Peyer's patch (tissue), 4 donors: ENCODE measurements around the gene RPS27. TPM values are rescaled to one million over a fixed set of nuclear protein-coding genes. Genes with fewer than 3 reads are reported as not detected.
"Not testable (repeated sequence)": the region's sequence is repeated elsewhere in the genome, so short reads cannot be mapped to it uniquely, and the experiment has no call there.

Source experiments
- DNase-seq, 3 donors: peaks; one replicate each; pipeline ENCODE4 v3.0.0-alpha.2; 2017 to 2019
- H3K27ac ChIP-seq, 4 donors: fragments of 200-600 bp; sonication (generic); one replicate each; pipeline ENCODE4 v1.5.1; 2016 to 2019
- H3K27me3 ChIP-seq, 2 donors: fragments of 200-600 bp; sonication (generic); one replicate each; pipeline ENCODE4 v1.5.1; 2019
- H3K36me3 ChIP-seq, 3 donors: fragments of 200-600 bp; sonication (generic); one replicate each; pipeline ENCODE4 v1.5.1; 2016 to 2019
- H3K4me1 ChIP-seq, 4 donors: fragments of 200-600 bp; sonication (generic); one replicate each; pipeline ENCODE4 v1.5.1; 2016 to 2019
- H3K4me3 ChIP-seq, 4 donors: fragments of 200-600 bp; sonication (generic); 1 replicate in 3 of 4; 2 replicates in 1 of 4; pipeline ENCODE4 v1.5.1; 2016 to 2019; ENCODE audit warnings: mild to moderate bottlenecking in 1 of 4
- H3K9me3 ChIP-seq, 4 donors: fragments of 200-600 bp; sonication (generic); one replicate each; pipeline ENCODE4 v1.5.1; 2016 to 2019; ENCODE audit warnings: mild to moderate bottlenecking in 1 of 4
- CTCF ChIP-seq, 6 experiments: fragments of 450-650 bp in 4 of 6; fragments of 200-600 bp in 2 of 6; sonication (generic) in 1 of 6; IDR thresholded peaks; one replicate each; pipeline ENCODE4 v1.5.1; 2017 to 2019; ENCODE audit warnings: antibody characterized with exemption in 6 of 6, mild to moderate bottlenecking in 3 of 6, moderate library complexity in 1 of 6
- POLR2A ChIP-seq, 2 donors: fragments of 450-650 bp; IDR thresholded peaks; one replicate each; pipeline ENCODE4 v1.5.1; 2017; ENCODE audit warnings: antibody characterized with exemption in 2 of 2, mild to moderate bottlenecking in 2 of 2, moderate library complexity in 2 of 2
- small RNA-seq, 2 donors: library from RNA; depleted of rRNA; stranded (forward); fragments of <200 nt; gene quantifications; one replicate each; pipeline ENCODE3, GENCODE V24; 2016
- total RNA-seq, 4 donors: library from RNA; depleted of rRNA; stranded (reverse); fragments of >200 nt; gene quantifications; one replicate each; pipeline ENCODE4 v1.1.0, GENCODE V29; 2016

RPS27 gene
- total RNA-seq, 4 donors from 2014 or later = 660 to 1,996 (median 833) TPM

GRCh38 chr1:154014154-154014907 is 23.8 kb downstream of the RPS27 start:
- Histone ChIP-seq H3K27ac (no peak overlapping the region), H3K4me1 (no peaks in the 10 kb centered on the region), H3K27me3 (no peaks in the 10 kb centered on the region), H3K36me3 (no peaks in the 10 kb centered on the region), H3K9me3 (no peaks in the 10 kb centered on the region), H3K4me3 (no peak overlapping the region)
- TF ChIP-seq CTCF (IDR thresholded peaks at IDR 0.05) = no peak
- no peak for TF ChIP-seq POLR2A (IDR thresholded peaks at IDR 0.05)
- DNase-seq = no peak

- no peak overlapping the region for H3K4me3 ChIP-seq
- H3K27ac ChIP-seq = no peak overlapping the region
- DNase-seq = no peak
- H3K27me3 ChIP-seq = no peaks in the 10 kb centered on the region
- TF ChIP-seq POLR2A (IDR thresholded peaks at IDR 0.05) (no peak), CTCF (IDR thresholded peaks at IDR 0.05) (no peak)
- H3K4me1 ChIP-seq = no peaks in the 10 kb centered on the region
- no peaks in the 10 kb centered on the region for H3K36me3 ChIP-seq
- H3K9me3 ChIP-seq = no peaks in the 10 kb centered on the region
Measured at GRCh38 chr1:154019269-154019668, 28.7 kb downstream of the RPS27 start.

GRCh38 chr1:154019940-154020339 is 29.4 kb downstream of the RPS27 start:
- Histone ChIP-seq H3K9me3 (no peaks in the 10 kb centered on the region), H3K27me3 (no peaks in the 10 kb centered on the region), H3K4me1 (no peaks in the 10 kb centered on the region), H3K4me3 (no peak overlapping the region), H3K36me3 (no peaks in the 10 kb centered on the region), H3K27ac (no peak overlapping the region)
- no peak for TF ChIP-seq POLR2A (IDR thresholded peaks at IDR 0.05)
- no peak for TF ChIP-seq CTCF (IDR thresholded peaks at IDR 0.05)
- no peak for DNase-seq

- H3K27ac ChIP-seq, DNase-seq, H3K4me3 ChIP-seq, H3K4me1 ChIP-seq, H3K9me3 ChIP-seq, H3K27me3 ChIP-seq, H3K36me3 ChIP-seq: not testable (repeated sequence)
Measured at GRCh38 chr1:154033697-154034096, 43.1 kb downstream of the RPS27 start.

Small RNA genes lying within 50 kb of the gene (small RNA-seq; reads per million reads assigned to genes)
- gene MIR6737 (0 reads per million in 2 donors), gene RNU6-179P (0 reads per million in 2 donors)

Other genes with a start within 250 kb of the RPS27 start
- gene SLC27A3, start 215.4 kb upstream of the RPS27 start, total RNA-seq = 100 to 1,000 TPM in 1 of 4 donors, 10 to 100 TPM in 3; 12.3 to 124 (median 22.0) TPM
- gene GATAD2B, start 67.8 kb upstream of the RPS27 start, total RNA-seq = 10 to 100 TPM; 22.3 to 65.2 (median 24.7) TPM
- 100 to 1,000 TPM in 2 of 4 donors, 10 to 100 TPM in 2; 48.2 to 130 (median 91.6) TPM for gene DENND4B, start 44.0 kb upstream of the RPS27 start, total RNA-seq
- gene CRTC2, start 32.1 kb upstream of the RPS27 start, total RNA-seq = 10 to 100 TPM; 20.0 to 42.1 (median 32.4) TPM
- gene SLC39A1, start 27.2 kb upstream of the RPS27 start, total RNA-seq = 10 to 100 TPM; 20.6 to 73.0 (median 60.1) TPM
- gene CREB3L4, start 22.9 kb upstream of the RPS27 start, total RNA-seq = 10 to 100 TPM; 14.5 to 21.6 (median 16.6) TPM
- 100 to 1,000 TPM; 172 to 321 (median 193) TPM for gene JTB, start 13.1 kb upstream of the RPS27 start, total RNA-seq
- gene RAB13, start 4.4 kb upstream of the RPS27 start, total RNA-seq = 10 to 100 TPM; 15.1 to 51.2 (median 15.8) TPM
- under 1 TPM in 1 of 4 donors, not detected in 3; 0.18 TPM for gene NUP210L, start 164.3 kb downstream of the RPS27 start, total RNA-seq
- 100 to 1,000 TPM; 200 to 451 (median 280) TPM for gene TPM3, start 201.3 kb downstream of the RPS27 start, total RNA-seq
- gene CFAP141, start 215.6 kb downstream of the RPS27 start, total RNA-seq = not detected
- gene UBAP2L, start 230.2 kb downstream of the RPS27 start, total RNA-seq = 100 to 1,000 TPM in 1 of 4 donors, 10 to 100 TPM in 3; 48.9 to 169 (median 71.2) TPM